MM.1S (cell line): ENCODE measurements around the gene PUS10.

ENCODE experiments used
- EZH2 ChIP-seq: fragments of 300-600 bp; sonication (generic); optimal IDR thresholded peaks from 2 replicates; pipeline ENCODE3; 2017; ENCODE audit warnings: low read depth, mild to moderate bottlenecking, antibody characterized with exemption, low read length, mixed read lengths
- TF ChIP-seq, protein P1 (sequence below): fragments of 300-600 bp; sonication (generic); IDR thresholded peaks from 2 replicates; pipeline ENCODE4 v1.5.1; 2016; ENCODE audit warnings: antibody characterized with exemption, low read length, mixed read lengths

DNA sequence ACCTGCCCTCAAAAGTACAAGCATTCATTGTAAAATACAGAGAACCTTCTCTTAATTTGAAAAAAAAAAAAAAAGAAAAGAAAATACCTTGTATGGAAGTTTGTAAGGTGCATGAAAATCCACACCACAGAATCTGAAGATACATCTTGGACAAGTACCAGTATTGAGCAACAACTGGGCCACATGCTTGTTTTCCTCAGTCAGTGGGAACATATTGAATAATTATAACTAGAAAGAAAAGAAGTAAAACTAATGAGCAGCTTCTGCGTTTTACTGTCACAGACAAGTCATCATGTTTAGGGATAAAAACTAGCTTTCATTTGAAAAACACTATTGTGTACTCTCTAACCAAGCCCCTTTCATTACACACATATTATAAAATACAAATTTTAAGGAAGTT, 6.4 kb downstream of the PUS10 start:
- TF ChIP-seq, protein P1, sequence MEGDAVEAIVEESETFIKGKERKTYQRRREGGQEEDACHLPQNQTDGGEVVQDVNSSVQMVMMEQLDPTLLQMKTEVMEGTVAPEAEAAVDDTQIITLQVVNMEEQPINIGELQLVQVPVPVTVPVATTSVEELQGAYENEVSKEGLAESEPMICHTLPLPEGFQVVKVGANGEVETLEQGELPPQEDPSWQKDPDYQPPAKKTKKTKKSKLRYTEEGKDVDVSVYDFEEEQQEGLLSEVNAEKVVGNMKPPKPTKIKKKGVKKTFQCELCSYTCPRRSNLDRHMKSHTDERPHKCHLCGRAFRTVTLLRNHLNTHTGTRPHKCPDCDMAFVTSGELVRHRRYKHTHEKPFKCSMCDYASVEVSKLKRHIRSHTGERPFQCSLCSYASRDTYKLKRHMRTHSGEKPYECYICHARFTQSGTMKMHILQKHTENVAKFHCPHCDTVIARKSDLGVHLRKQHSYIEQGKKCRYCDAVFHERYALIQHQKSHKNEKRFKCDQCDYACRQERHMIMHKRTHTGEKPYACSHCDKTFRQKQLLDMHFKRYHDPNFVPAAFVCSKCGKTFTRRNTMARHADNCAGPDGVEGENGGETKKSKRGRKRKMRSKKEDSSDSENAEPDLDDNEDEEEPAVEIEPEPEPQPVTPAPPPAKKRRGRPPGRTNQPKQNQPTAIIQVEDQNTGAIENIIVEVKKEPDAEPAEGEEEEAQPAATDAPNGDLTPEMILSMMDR, result no peak
- no peak for TF ChIP-seq EZH2
